Measurements from ENCODE around the gene MORC2. TPM values are rescaled to one million over a fixed set of nuclear protein-coding genes. Genes with fewer than 3 reads are reported as not detected.
A peak's percentile ranks its signal among the peaks of the same experiment; 100 is the strongest.

The MORC2 gene
- total and polyA plus RNA-seq, 9 of the 15 experiments (the other 6 are each of a cell fraction or from before 2014, with no cell fraction given): 3.3 to 34.7 (median 16.7) TPM

- Histone ChIP-seq H3K9ac (ENCODE audit: insufficient read depth in 1 of 2, low read depth in 2 of 2, low read length in 2 of 2) (peak overlapping the region in 1 of 2 experiments; percentile 64; a peak in 2 of 4 replicates), H3K36me3 (ENCODE audit: control insufficient read depth, insufficient read depth, low read length) (peaks cover 34% of the 10 kb centered on the region; the same call in 2 of the 3 replicates), H3K4me3 (no peak overlapping the region), H3K4me2 (ENCODE audit: insufficient read depth, low read length) (no peak overlapping the region), H3K9me3 (replicated peaks; ENCODE audit: control insufficient read depth, insufficient read depth, low read depth, low read length) (no peaks in the 10 kb centered on the region), H3K79me2 (ENCODE audit: control insufficient read depth, insufficient read depth, low read length) (peaks cover 38% of the 10 kb centered on the region), H2AFZ (ENCODE audit: low read depth, low read length) (no peak overlapping the region), H3K4me1 (replicated peaks in 1 of 2; ENCODE audit: control insufficient read depth in 2 of 2, insufficient read depth in 2 of 2, low read length in 2 of 2) (peaks cover 20 to 51% of the 10 kb centered on the region in 2 experiments), H3K9me1 (ENCODE audit: control insufficient read depth, insufficient read depth, low read length) (no peaks in the 10 kb centered on the region), H4K20me1 (replicated peaks; ENCODE audit: control insufficient read depth, insufficient read depth, low read length) (0 out of 2 replicates have a peak, but pooled peaks cover 6% of the 10 kb centered on the region), H3K27ac (ENCODE audit: extremely low read depth, low read depth, low read length) (no peak overlapping the region), H3K27me3 (ENCODE audit: control insufficient read depth in 2 of 2, insufficient read depth in 2 of 2, low read length in 2 of 2) (no peaks in the 10 kb centered on the region)
- WGBS (ENCODE audit: insufficient coverage, low coverage, missing lambda C conversion rate): 80% methylated on average over 1 of the region's 5 CpGs
- ChIA-PET CTCF (ENCODE audit: low intra/inter-chr PET ratio) (no interaction called here), POLR2A (interaction anchor here (0.6 kb wide), 2 partner anchors 10 to 17 kb away, joined by 4 read pairs; no protein-coding TSS in a partner anchor)
- TF ChIP-seq EZH2 (IDR thresholded peaks at IDR 0.05; ENCODE audit: borderline replicate concordance, low read depth, low read length) (no peak), ZNF263 (CRISPR knock-in tag; IDR thresholded peaks at IDR 0.05; ENCODE audit: borderline replicate concordance) (no peak), ZNF449 (CRISPR knock-in tag; IDR thresholded peaks at IDR 0.05) (no peak), FOSL1 (tag; conservative IDR thresholded peaks at IDR 0.05) (no peak), PHB2 (IDR thresholded peaks at IDR 0.05; ENCODE audit: low read depth) (no peak), MYBL2 (IDR thresholded peaks at IDR 0.05; ENCODE audit: low read depth) (no peak), MYBL2 (CRISPR knock-in tag; IDR thresholded peaks at IDR 0.05; ENCODE audit: borderline replicate concordance) (no peak)
- no peak for DNase-seq (ENCODE audit: extremely low read depth in 1 of 4, low spot score in 3 of 4)
- ATAC-seq: no peak
- no peak for FAIRE-seq
- BruUV-seq (replicated peaks): no TSS peak
- in situ Hi-C loops (cut with MboI) (no loop called here), intact Hi-C loops (cut with micrococcal nuclease) (no loop called here)
Measured at GRCh38 chr22:30885001-30885366, 83.6 kb downstream of the MORC2 start.

Data from K562 (cell line).